H1 (cell line): ENCODE data around the gene EFNA3. TPM values are rescaled to one million over a fixed set of nuclear protein-coding genes. Genes with fewer than 3 reads are reported as not detected.

ENCODE experiments used
- CTCF ChIA-PET: fragments of 300-600 bp; sonication (Branson Sonifier 250); formaldehyde crosslinking; loops from one replicate; lab custom pipeline; 2021; ENCODE audit not compliant: partially characterized antibody; lab: Charles Lee
- POLR2A ChIA-PET: fragments of 300-600 bp; sonication (Branson Sonifier 250); formaldehyde crosslinking; loops from one replicate; lab custom pipeline; 2021; ENCODE audit warnings: inconsistent platforms; ENCODE audit not compliant: partially characterized antibody; lab: Charles Lee
- DNase-seq, 2 experiments: peaks; one replicate each; pipeline versions ENCODE4 v3.0.0 to v3.0.0-alpha.2; 2010 to 2022; ENCODE audit warnings: low spot score in 2 of 2, low read depth in 1 of 2, mixed read lengths in 1 of 2
- FAIRE-seq: peaks from 2 replicates; lab custom pipeline; 2011; peaks lifted over from hg19 to GRCh38; lab: Jason Lieb, UNC
- H2AFZ ChIP-seq: 2 replicates; pipeline ENCODE4 v1.8.1; 2012; ENCODE audit warnings: low read length, inconsistent platforms
- H2AK5ac ChIP-seq: 2 replicates; pipeline ENCODE4 v1.6.1; 2013; ENCODE audit warnings: low read depth, low read length
- H2BK120ac ChIP-seq: replicated peaks from 2 replicates; pipeline ENCODE3; 2013; ENCODE audit warnings: low read depth, low read length, inconsistent platforms
- H2BK12ac ChIP-seq: 2 replicates; pipeline ENCODE4 v1.6.1; 2013; ENCODE audit warnings: low read depth, low read length
- H2BK15ac ChIP-seq: 2 replicates; pipeline ENCODE4 v1.6.1; 2013; ENCODE audit warnings: low read length
- H2BK20ac ChIP-seq: 2 replicates; pipeline ENCODE4 v1.6.1; 2013; ENCODE audit warnings: low read length
- H2BK5ac ChIP-seq: 2 replicates; pipeline ENCODE4 v1.6.1; 2013; ENCODE audit warnings: low read depth, low read length
- H3K14ac ChIP-seq: 2 replicates; pipeline ENCODE4 v1.6.1; 2013; ENCODE audit warnings: inconsistent platforms; ENCODE audit not compliant: insufficient read length
- H3K18ac ChIP-seq: 2 replicates; pipeline ENCODE4 v1.6.1; 2013; ENCODE audit warnings: low read length; ENCODE audit errors: extremely low read depth
- H3K23ac ChIP-seq: 2 replicates; pipeline ENCODE4 v1.6.1; 2013; ENCODE audit warnings: inconsistent platforms; ENCODE audit not compliant: insufficient read length
- H3K23me2 ChIP-seq: 2 replicates; pipeline ENCODE4 v1.6.1; 2013; ENCODE audit warnings: low read depth, low read length
- H3K27ac ChIP-seq: 2 replicates; pipeline ENCODE4 v1.6.1; 2011; ENCODE audit warnings: low read depth, low read length, inconsistent platforms
- H3K27me3 ChIP-seq, 4 experiments: replicated peaks in 1 of 4; 1 replicate in 1 of 4; 2 replicates in 3 of 4; pipeline versions ENCODE4 v1.6.1 to v1.8.1; 2011 to 2013; ENCODE audit warnings: low read length in 3 of 4, mild to moderate bottlenecking in 3 of 4, inconsistent platforms in 2 of 4, mixed read lengths in 2 of 4, moderate library complexity in 1 of 4; ENCODE audit not compliant: control insufficient read depth in 3 of 4, insufficient read depth in 3 of 4; ENCODE audit errors: extremely low read depth in 1 of 4
- H3K36me3 ChIP-seq, 4 experiments: 2 replicates each; pipeline versions ENCODE4 v1.6.1 to v1.8.1; 2011 to 2013; ENCODE audit warnings: mild to moderate bottlenecking in 4 of 4, low read length in 3 of 4, moderate library complexity in 2 of 4, control low read depth in 1 of 4, inconsistent platforms in 1 of 4; ENCODE audit not compliant: insufficient read depth in 4 of 4, control insufficient read depth in 2 of 4
- H3K4ac ChIP-seq: replicated peaks from 2 replicates; pipeline ENCODE3; 2013; ENCODE audit warnings: low read length, low read depth, mixed read lengths, inconsistent platforms; ENCODE audit not compliant: insufficient read length
- H3K4me1 ChIP-seq, 4 experiments: replicated peaks in 1 of 4; 1 replicate in 1 of 4; 2 replicates in 3 of 4; pipeline versions ENCODE4 v1.6.1 to v1.8.1; 2011 to 2013; ENCODE audit warnings: low read length in 3 of 4, inconsistent platforms in 2 of 4, mixed read lengths in 1 of 4; ENCODE audit not compliant: insufficient read depth in 4 of 4, control insufficient read depth in 3 of 4
- H3K4me2 ChIP-seq, 2 experiments: 2 replicates each; pipeline versions ENCODE4 v1.6.1 to v1.8.1; 2011 to 2013; ENCODE audit warnings: low read depth in 2 of 2, low read length in 2 of 2, control low read depth in 1 of 2, inconsistent platforms in 1 of 2, mild to moderate bottlenecking in 1 of 2; ENCODE audit not compliant: insufficient read depth in 1 of 2
- H3K4me3 ChIP-seq, 4 experiments: fragments of 200-600, 300-600 bp in 1 of 4; sonication (generic), shearing (Covaris generic), sonication (Bioruptor Twin) in 1 of 4; 2 replicates each; pipeline versions ENCODE4 v1.5.1 to v1.8.1; 2011 to 2016; ENCODE audit warnings: low read length in 4 of 4, low read depth in 3 of 4, control low read depth in 2 of 4, inconsistent platforms in 2 of 4, mild to moderate bottlenecking in 2 of 4, mixed read lengths in 1 of 4, moderate library complexity in 1 of 4; ENCODE audit not compliant: insufficient read depth in 2 of 4; ENCODE audit errors: extremely low read depth in 1 of 4
- H3K56ac ChIP-seq: replicated peaks from 2 replicates; pipeline ENCODE3; 2013; ENCODE audit warnings: low read depth, mild to moderate bottlenecking, mixed read lengths, low read length, inconsistent platforms; ENCODE audit not compliant: insufficient read length
- H3K79me1 ChIP-seq: 2 replicates; pipeline ENCODE4 v1.6.1; 2013; ENCODE audit warnings: low read depth, low read length, control low read depth
- H3K79me2 ChIP-seq, 2 experiments: 2 replicates each; pipeline versions ENCODE4 v1.6.1 to v1.8.1; 2012 to 2013; ENCODE audit warnings: low read length in 2 of 2, mild to moderate bottlenecking in 2 of 2, inconsistent platforms in 1 of 2; ENCODE audit not compliant: insufficient read depth in 2 of 2, control insufficient read depth in 1 of 2
- H3K9ac ChIP-seq, 4 experiments: replicated peaks in 1 of 4; 1 replicate in 1 of 4; 2 replicates in 3 of 4; pipeline versions ENCODE4 v1.6.1 to v1.8.1; 2011 to 2013; ENCODE audit warnings: low read depth in 3 of 4, low read length in 3 of 4, control low read depth in 2 of 4, mild to moderate bottlenecking in 2 of 4, moderate library complexity in 2 of 4, inconsistent platforms in 1 of 4; ENCODE audit errors: extremely low read depth in 1 of 4
- H3K9me3 ChIP-seq, 2 experiments: 2 replicates each; pipeline versions ENCODE4 v1.6.1 to v1.8.1; 2012 to 2013; ENCODE audit warnings: mild to moderate bottlenecking in 2 of 2, moderate library complexity in 2 of 2, control low read depth in 1 of 2, inconsistent platforms in 1 of 2, low read depth in 1 of 2, low read length in 1 of 2, mixed read lengths in 1 of 2; ENCODE audit not compliant: insufficient read depth in 2 of 2
- H4K20me1 ChIP-seq, 2 experiments: replicated peaks in 1 of 2; 2 replicates each; pipeline versions ENCODE3 to v1.8.1; 2011 to 2013; ENCODE audit warnings: inconsistent platforms in 2 of 2, low read length in 2 of 2, mild to moderate bottlenecking in 1 of 2; ENCODE audit not compliant: insufficient read depth in 2 of 2, control insufficient read depth in 1 of 2
- H4K5ac ChIP-seq: 2 replicates; pipeline ENCODE4 v1.6.1; 2013; ENCODE audit warnings: low read length, low read depth, mixed read lengths, inconsistent platforms; ENCODE audit not compliant: insufficient read length
- H4K8ac ChIP-seq: 2 replicates; pipeline ENCODE4 v1.8.0; 2013; ENCODE audit warnings: mild to moderate bottlenecking, moderate library complexity, low read length, inconsistent platforms; ENCODE audit not compliant: insufficient read depth; ENCODE audit errors: extremely low read depth
- H4K91ac ChIP-seq: replicated peaks from 2 replicates; pipeline ENCODE3; 2013; ENCODE audit warnings: low read length, mixed read lengths, inconsistent platforms; ENCODE audit not compliant: insufficient read length
- EZH2 ChIP-seq: fragments of 200-600 bp; sonication (generic); IDR thresholded peaks from 2 replicates; pipeline ENCODE4 v1.7.1; 2012; ENCODE audit warnings: low read depth, mild to moderate bottlenecking, moderate library complexity, low read length, inconsistent platforms; ENCODE audit not compliant: severe bottlenecking
- PHF8 ChIP-seq: fragments of 200-600 bp; sonication (generic); conservative IDR thresholded peaks from 2 replicates; pipeline ENCODE4 v1.7.1; 2012; ENCODE audit warnings: low read depth, mild to moderate bottlenecking, inconsistent platforms, low read length, moderate library complexity
- POLR2AphosphoS5 ChIP-seq: IDR thresholded peaks from 2 replicates; pipeline ENCODE4 v1.6.1; 2011; ENCODE audit warnings: low read depth, low read length
- SIN3A ChIP-seq, 2 experiments: IDR thresholded peaks in 1 of 2; conservative IDR thresholded peaks in 1 of 2; 2 replicates each; pipeline ENCODE4 v1.6.1; 2011 to 2012; ENCODE audit warnings: low read length in 2 of 2, improper control_type of control experiment in 1 of 2, low read depth in 1 of 2, mild to moderate bottlenecking in 1 of 2
- SP4 ChIP-seq: IDR thresholded peaks from 2 replicates; pipeline ENCODE4 v1.6.1; 2012; ENCODE audit warnings: low read length, inconsistent platforms
- TAF7 ChIP-seq: optimal IDR thresholded peaks from 2 replicates; pipeline ENCODE3; 2011; ENCODE audit warnings: low read depth, mild to moderate bottlenecking, inconsistent platforms, low read length, moderate library complexity, borderline replicate concordance
- TBP ChIP-seq: IDR thresholded peaks from 2 replicates; pipeline ENCODE4 v1.6.1; 2011; ENCODE audit warnings: low read depth, low read length, improper control_type of control experiment
- WGBS, 2 experiments: shearing (Covaris generic) in 1 of 2; methylation state at CpG; one replicate each; pipeline versions ENCODE4 v1.1.6 to v1.1.7; 2013 to 2015; ENCODE audit warnings: low lambda C conversion rate in 2 of 2, mixed read lengths in 2 of 2, inconsistent platforms in 1 of 2, low coverage in 1 of 2, missing lambda C conversion rate in 1 of 2; ENCODE audit not compliant: insufficient replicate concordance in 2 of 2, insufficient coverage in 1 of 2, insufficient read length in 1 of 2; ENCODE audit errors: extremely low coverage in 1 of 2, missing lambda C conversion rate in 1 of 2; 5-methylcytosine and 5-hydroxymethylcytosine counted together
- polyA plus RNA-seq, 7 experiments: library from polyadenylated mRNA; depleted of rRNA in 3 of 7; stranded (reverse) in 5 of 7; unstranded in 2 of 7; fragments of >200 nt in 5 of 7; fragments of 200-250 nt in 2 of 7; gene quantifications; 1 replicate in 5 of 7; 2 replicates in 1 of 7; 4 replicates in 1 of 7; pipeline versions ENCODE4 v1.2.1 to v1.2.3, GENCODE V29; 2011 to 2013; ENCODE audit warnings: missing spikeins in 2 of 7, mixed read lengths in 2 of 7
- total RNA-seq: library from RNA; stranded (reverse); fragmentation: NEBNext Ultra II Directional; extraction: Animal tissue kit (Norgen Biotek cat#: 25700); gene quantifications from 2 replicates; pipeline ENCODE4 v1.2.1, GENCODE V29; 2021

EFNA3 gene
- total and polyA plus RNA-seq, 2 of the 8 experiments (the other 6 are each of a cell fraction or from before 2014, with no cell fraction given): 10.8 to 13.8 TPM

DNA sequence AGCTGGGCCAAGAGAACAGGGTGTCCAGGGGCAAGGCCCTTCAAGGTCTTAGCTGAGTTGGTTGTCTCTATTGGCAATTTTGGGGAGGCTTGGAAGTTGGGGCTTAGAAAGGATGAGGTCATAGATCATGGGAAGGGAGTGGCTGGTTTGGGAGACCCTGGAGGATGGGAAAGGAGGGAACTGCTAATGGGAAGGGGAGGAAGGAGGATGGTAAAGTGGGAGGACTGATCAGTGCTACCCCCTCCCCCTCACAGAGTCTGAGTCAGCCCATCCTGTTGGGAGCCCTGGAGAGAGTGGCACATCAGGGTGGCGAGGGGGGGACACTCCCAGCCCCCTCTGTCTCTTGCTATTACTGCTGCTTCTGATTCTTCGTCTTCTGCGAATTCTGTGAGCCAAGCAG, 10.0 kb upstream of the EFNA3 start:
- no peak overlapping the region for H3K14ac ChIP-seq
- H4K5ac ChIP-seq: no peak overlapping the region
- peaks cover 0 to 12% (median 4%) of the 10 kb centered on the region in 4 experiments; a peak in 5 of 8 replicates for H3K36me3 ChIP-seq
- H2BK5ac ChIP-seq: no peak overlapping the region
- peaks cover 12 to 23% of the 10 kb centered on the region in 2 experiments for H4K20me1 ChIP-seq
- H3K4me1 ChIP-seq: peaks cover 4 to 36% (median 20%) of the 10 kb centered on the region in 4 experiments
- H3K23ac ChIP-seq: no peak overlapping the region
- no peak overlapping the region for H2BK12ac ChIP-seq
- H3K56ac ChIP-seq: no peak overlapping the region
- H4K91ac ChIP-seq: no peak overlapping the region
- H3K9me3 ChIP-seq: no peaks in the 10 kb centered on the region
- H3K79me1 ChIP-seq: no peaks in the 10 kb centered on the region
- peaks cover 0 to 15% of the 10 kb centered on the region in 2 experiments; a peak in 2 of 4 replicates for H3K79me2 ChIP-seq
- FAIRE-seq (no peak), DNase-seq (no peak)
- H3K4me2 ChIP-seq: no peak overlapping the region
- no peak overlapping the region for H3K18ac ChIP-seq
- peaks cover 0 to 7% (median 1%) of the 10 kb centered on the region in 4 experiments; a peak in 3 of 7 replicates for H3K27me3 ChIP-seq
- H3K27ac ChIP-seq: no peak overlapping the region
- WGBS, 2 experiments: 85% methylated on average over 3 of the region's 3 CpGs; no CpG with 5 or more reads in 1 of the 2 experiments
- ChIA-PET POLR2A (no interaction called here), CTCF (interaction anchor here (1.0 to 33.9 kb wide), 5 partner anchors 4 to 101 kb away, joined by 3 to 907 read pairs (median 169); partner anchors contain the start of genes ADAM15, EFNA3 and EFNA4)
- H2BK120ac ChIP-seq: no peak overlapping the region
- H3K23me2 ChIP-seq: peaks cover 16% of the 10 kb centered on the region
- no peak overlapping the region for H2AFZ ChIP-seq
- H2AK5ac ChIP-seq: no peak overlapping the region
- no peak overlapping the region for H4K8ac ChIP-seq
- no peak overlapping the region for H3K9ac ChIP-seq
- H2BK15ac ChIP-seq: no peak overlapping the region
- H3K4me3 ChIP-seq: no peak overlapping the region
- H2BK20ac ChIP-seq: no peak overlapping the region
- no peak overlapping the region for H3K4ac ChIP-seq
- no peak for TF ChIP-seq SIN3A (conservative IDR thresholded peaks at IDR 0.05 in 1 of 2, IDR thresholded peaks at IDR 0.05 in 1 of 2; ENCODE audit: low read depth in 1 of 2, low read length in 2 of 2)
- no peak for TF ChIP-seq EZH2
- TF ChIP-seq POLR2AphosphoS5: no peak
- no peak for TF ChIP-seq PHF8
- TF ChIP-seq SP4: no peak
- TF ChIP-seq TAF7: no peak
- no peak for TF ChIP-seq TBP
